ENCODE results near the gene LRP3.
"Not testable (repeated sequence)": the region's sequence is repeated elsewhere in the genome, so short reads cannot be mapped to it uniquely, and the experiment has no call there.

The LRP3 gene

DNA sequence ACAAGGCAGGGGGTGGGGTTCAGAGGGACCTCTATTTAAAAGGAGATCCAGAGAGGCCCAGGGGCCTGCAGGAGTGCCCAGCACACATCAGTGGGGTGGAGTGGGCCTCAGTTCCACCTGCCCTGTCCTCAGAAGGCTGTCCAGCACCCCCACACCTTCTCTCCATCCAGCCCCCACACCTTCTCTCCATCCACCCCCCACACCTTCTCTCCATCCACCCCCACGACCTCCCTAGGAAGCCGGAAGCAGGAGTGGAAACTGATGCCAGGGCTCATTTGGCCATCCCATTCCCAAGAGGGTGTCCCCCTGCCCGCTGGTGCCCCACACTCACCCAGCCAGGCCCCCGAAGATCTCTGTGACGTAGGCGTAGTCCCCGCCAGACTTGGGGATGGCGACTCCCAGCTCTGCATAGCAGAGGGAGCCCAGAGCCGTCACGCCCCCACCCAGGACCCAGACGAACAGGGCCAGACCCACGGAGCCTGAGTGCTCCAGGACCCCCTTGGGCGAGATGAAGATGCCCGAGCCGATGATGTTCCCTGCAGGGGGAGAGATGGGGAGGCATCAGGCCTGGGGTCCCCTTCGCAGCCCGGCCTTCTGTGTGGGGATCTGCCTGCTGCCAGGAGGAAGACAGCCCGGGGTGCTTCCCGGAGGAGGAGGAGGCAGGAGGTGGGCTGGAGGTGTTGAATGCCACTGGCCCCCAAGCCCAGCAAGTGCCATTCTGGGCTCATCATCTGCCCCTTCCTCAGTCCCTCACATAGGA lies 21.5 kb downstream of the LRP3 start:
- in situ Hi-C loops (cut with MboI; ENCODE audit: low sequenced_read_pairs) = no loop called here

DNA sequence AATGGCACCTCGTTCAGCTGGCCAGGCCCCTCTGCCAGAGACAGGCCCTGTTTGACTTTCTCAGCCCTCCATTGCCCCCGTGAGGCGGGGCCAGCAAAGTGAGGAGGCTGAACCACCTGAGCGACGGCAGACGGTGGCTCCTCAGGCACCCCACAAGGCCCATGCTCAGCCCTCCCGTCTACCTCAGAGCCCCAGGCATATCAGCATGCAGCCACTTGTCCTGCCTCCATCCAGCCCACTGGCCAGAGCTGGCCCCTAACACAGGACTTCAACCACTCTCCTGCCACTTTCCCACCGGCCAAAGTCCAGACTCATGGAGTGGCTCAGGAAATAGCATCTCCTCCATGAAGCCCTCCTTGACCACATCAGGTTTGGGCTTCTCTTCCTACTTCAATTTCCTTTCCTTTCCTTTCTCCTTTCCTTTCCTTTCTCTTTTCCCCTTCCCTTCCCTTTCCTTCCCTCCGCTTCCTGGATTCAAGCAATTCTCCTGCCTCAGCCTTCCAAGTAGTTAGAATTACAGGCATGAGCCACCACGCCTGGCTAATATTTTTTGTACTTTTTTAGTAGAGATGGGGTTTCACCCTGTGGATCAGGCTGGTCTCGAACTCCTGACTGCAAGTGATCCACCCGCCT lies 22.2 kb downstream of the LRP3 start:
- in situ Hi-C loops (cut with MboI; ENCODE audit: low sequenced_read_pairs) = no loop called here

DNA sequence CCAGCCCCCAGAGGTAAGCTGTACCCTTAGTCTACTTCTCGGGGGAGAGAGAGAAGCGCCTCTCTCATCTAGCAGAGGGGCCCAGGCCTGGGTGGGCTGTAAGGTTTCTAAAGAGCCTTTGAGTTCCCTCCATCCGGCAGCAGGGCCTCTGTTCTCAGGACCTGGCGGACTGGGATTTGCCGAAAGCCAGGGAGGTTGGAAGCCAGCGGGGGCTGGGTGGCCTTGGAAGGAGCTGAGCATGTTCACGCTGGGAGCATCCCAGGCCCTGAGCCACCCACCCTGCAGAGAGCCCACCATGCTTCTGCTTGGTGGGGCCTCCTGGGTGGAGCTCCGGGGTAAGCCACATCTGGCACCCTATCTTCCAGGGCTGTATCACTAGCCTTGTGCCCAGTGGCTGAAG lies 23.8 kb downstream of the LRP3 start:
- in situ Hi-C loops (cut with MboI; ENCODE audit: low sequenced_read_pairs) = no loop called here

DNA sequence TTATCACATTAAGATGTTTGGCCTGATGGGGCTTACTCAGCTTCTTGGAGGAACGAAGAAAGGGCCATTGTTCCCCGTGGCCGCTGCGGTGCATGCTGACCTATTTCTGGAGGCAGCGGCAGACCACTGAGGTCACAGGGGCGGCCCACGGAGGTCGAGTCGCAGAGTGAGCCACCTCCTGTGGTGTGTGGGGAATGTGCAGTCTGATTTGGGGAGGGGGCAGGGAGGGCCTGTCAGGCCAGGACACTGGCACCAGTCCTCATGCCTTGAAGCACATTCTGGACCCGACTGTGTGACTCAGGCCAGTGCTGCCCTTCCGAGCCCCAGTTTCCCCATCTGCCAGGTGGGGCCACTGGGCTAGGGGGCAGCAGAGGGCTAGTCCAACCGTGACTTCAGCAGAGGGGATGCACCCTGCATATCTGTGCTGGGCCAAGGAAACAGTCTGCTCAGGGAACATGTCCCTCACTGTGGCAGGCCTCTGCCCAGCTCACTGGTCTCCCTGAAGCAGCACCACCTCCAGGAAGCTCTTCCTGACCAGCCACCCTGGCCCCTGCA lies 25.2 kb downstream of the LRP3 start:
- in situ Hi-C loops (cut with MboI; ENCODE audit: low sequenced_read_pairs) = no loop called here

DNA sequence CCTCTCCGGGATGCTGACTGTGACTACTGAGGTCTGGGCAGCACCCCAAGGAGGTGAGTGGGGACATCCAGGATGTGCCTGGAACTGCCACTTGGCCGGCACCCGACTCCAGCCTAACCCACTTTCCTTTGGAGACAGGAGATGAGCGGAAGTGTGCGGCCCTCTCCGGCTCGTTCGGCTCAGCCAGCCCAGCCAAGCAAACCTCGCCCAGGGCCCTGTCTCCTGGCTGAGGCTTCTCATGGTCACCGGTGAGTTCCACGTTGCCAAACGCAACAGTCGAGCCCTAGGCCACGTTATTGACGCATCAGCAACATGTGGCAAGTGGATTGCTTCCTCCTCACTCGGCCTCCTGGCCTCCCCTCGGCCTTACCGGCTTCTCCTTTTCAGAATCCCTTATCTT lies 26.0 kb downstream of the LRP3 start:
- in situ Hi-C loops (cut with MboI; ENCODE audit: low sequenced_read_pairs) = no loop called here

DNA sequence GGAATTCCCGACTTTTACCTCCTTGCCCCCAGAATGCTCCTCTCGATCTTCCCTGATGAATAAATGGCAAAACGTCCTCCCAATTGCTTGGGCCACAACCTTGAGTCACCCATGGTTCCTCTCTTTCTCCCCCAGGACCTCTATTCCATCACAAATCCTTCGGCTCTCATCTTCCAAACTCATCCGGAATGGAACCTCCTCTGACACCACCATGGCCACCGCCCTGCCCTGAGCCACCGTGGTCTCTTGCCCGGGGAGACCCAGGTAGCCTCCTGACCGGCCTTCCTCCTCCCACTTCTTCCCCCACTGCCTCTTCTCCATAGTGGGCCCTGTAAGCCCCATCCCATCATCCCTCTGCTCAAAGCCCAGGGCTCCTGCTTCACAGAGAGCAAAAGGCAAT lies 26.6 kb downstream of the LRP3 start:
- in situ Hi-C loops (cut with MboI; ENCODE audit: low sequenced_read_pairs) = no loop called here

DNA sequence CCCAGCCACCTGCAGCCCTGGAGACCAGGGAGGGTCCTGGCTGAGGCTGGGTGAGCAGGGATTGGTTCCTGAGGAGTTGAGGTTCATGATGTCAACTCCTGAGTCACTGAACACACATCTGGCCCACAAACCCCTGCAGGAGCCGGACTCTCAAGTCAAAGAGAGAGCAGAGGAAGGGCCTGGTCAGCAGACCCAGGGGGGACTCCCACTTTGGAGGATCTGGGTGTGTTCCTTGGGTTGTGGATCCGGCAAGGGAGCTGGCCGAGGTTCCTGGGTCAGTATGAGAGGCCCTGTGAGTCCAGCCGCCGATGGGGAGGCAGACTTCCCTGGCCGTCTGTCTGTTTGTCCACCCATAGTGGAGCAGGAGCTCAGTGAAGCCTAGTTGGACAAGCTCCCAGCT lies 27.5 kb downstream of the LRP3 start:
- in situ Hi-C loops (cut with MboI; ENCODE audit: low sequenced_read_pairs) = no loop called here

DNA sequence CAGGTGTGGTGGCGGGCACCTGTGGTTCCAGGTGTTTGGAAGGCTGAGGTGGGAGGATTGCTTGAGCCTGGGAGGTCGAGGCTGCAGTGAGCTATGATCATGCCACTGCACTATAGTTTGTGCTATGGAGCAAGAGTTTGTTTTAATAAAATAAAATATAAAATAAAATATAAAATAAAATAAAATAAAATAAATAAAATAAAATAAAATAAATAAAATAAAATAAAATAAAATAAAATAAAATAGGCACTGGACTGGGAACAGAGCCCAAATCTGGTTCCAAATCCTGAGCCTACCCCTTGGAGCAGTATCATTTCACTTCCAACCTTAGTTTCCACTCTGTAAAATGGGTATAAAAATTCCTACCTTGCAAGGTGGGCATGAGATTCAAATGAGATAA lies 28.1 kb downstream of the LRP3 start:
- in situ Hi-C loops (cut with MboI; ENCODE audit: low sequenced_read_pairs) = not testable (repeated sequence)

DNA sequence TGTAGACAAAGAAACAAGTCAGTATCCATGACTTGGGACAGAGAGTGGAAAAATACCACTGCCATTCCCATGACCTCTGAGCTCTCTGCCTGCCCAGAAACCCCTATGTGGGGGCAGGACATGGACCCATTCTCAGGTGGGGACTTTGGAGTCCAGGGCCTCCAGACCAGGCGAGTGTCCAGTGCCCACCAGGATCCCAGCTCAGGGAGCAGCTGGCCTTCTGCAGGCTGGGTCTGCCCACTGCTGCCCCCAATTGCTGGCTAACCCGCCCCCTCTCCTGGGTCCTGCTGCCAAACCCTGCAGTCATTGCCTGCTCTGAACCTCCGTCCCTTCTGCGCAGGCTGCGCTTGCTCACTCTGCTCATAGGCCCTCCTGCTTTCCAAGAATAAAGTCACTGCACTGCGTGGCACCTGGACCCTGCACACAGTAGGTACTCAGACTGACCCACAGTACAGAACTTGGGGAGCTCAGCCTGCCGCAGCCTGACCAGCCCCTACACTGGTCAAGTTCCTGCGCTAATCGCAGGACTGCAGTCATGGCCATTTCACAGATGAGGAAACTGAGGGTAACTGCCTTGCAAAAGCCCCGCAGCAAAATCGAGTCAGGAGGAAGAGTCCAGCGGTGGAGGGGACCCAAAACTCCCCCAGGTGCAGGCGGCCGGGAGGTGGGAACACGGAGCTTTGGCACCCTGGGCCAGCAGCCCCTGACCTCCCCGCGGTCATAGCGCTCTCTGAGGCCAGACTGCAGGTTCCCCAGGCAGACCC lies 30.7 kb downstream of the LRP3 start:
- in situ Hi-C loops (cut with MboI; ENCODE audit: low sequenced_read_pairs) = loop anchor here (25.0 kb wide), 1 partner anchor 537 kb away; no protein-coding TSS in a partner anchor

DNA sequence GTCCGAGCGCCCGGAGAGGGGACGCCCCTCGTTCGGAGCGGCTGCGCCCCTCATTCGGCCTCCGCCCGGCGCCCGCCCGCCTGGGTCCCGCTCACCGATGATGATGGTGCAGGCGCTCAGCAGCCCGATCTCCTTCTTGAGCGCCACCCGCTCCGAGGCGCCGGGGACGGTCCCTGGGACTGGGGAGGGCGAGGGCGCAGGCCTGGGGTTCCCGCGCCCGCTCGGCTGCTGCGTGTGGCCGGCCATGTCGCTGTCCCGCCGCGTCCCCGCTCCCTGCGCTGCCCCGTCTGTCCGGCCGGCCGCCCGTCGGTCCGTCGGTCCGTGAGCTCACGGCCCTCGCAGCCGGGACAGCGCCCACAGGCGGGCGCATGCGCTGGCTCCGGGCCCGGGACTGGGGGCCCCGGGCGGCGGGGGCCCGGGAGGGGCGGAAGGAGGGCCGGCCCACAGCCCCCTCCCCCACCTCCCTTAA lies 31.4 kb downstream of the LRP3 start, which contains the start of gene SLC7A10:
TSS of gene SLC7A10 (minus strand) at position 393 of the 469 bp plus-strand sequence. CDS start at position 246, 147 bp downstream.
- in situ Hi-C loops (cut with MboI; ENCODE audit: low sequenced_read_pairs) = loop anchor here (25.0 kb wide), 1 partner anchor 537 kb away; no protein-coding TSS in a partner anchor

DNA sequence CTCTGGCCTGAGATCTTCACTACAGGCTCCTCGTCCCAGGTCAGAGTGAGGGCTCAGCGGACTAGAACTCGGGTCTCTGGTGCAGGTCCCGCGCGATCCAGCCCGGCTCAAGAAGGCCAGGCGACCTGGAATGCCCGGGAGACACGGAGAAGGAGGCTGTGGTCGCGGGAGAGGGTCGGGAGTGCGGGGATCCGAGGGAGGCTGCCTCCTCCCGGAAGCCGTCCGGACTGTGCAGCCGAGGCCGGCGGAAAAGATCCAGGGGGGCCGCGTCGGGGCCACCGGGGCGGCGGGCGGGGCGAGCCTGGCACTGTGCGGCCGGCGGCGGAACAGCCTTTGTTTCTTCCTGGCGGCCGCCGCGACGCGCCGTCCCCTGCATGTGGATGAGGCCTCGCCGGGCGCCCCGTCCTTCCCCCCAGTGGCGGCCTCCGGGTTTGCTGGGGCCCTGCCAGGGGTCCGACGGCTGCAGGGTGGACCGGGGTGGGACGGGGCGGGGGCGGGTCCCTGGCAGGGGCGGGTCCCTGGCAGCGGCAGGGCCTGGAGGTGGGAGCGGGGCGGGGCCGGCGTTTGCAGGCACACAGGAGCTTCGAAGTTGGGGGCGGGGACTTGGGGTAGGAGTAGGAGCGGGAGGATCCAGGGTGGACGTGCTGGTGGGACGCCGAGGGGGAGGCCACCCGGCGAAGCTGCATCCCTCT lies 32.6 kb downstream of the LRP3 start:
- in situ Hi-C loops (cut with MboI; ENCODE audit: low sequenced_read_pairs) = loop anchor here (25.0 kb wide), 1 partner anchor 536 kb away; no protein-coding TSS in a partner anchor

DNA sequence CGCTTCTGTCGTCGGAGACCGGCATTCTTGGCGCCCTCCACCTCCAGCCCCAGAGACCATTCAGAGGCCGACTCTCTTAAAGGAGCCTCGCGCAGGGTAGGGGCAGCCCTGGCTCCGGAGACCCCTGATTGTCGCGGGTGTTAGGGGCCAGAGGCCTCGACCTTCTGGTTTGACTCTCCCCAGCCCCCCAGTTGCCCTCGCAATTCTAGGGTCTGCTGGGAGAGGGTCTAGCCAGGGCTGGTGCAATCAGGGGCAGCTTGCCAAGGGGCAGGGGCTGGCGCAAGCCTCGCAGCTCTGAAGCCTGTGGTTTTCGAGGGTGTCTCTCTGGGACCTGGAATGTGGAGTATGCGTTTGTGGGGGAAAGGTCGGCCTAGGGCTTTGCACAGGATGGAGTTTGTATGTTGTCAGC lies 33.1 kb downstream of the LRP3 start:
- in situ Hi-C loops (cut with MboI; ENCODE audit: low sequenced_read_pairs) = loop anchor here (25.0 kb wide), 1 partner anchor 535 kb away; no protein-coding TSS in a partner anchor

DNA sequence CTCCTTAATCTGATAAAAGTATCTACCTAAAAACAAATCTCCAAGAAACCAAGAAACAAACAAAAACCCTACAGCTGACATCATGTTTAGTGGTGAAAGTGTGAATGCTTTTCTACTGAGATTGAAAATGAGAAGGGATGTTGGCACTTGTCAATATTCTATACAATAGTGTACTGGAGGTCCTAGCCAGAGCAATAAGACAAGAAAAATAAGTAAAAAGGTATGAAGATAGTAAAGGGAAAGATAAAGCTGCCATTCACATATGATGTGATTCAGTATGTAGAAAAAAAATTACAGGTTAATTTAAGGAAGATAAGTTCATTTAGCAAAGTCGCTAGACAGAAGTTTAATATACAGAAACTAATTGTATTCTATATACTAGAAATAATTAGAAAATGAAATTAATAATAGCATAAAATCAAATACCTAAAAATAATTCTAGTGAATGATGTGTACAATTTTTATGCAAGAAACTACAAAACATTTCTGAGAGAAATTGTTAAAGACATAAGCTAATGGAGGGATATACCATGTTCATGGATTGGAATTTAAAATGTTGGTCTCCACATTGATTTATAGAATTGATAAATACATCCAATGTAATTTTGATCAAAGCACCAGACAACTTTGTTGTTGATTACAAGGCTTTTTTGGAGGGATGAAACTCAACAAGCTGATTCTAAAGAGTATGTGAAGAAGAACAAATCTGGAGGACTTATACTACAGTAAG lies 33.9 kb downstream of the LRP3 start:
- in situ Hi-C loops (cut with MboI; ENCODE audit: low sequenced_read_pairs) = loop anchor here (25.0 kb wide), 1 partner anchor 534 kb away; no protein-coding TSS in a partner anchor

DNA sequence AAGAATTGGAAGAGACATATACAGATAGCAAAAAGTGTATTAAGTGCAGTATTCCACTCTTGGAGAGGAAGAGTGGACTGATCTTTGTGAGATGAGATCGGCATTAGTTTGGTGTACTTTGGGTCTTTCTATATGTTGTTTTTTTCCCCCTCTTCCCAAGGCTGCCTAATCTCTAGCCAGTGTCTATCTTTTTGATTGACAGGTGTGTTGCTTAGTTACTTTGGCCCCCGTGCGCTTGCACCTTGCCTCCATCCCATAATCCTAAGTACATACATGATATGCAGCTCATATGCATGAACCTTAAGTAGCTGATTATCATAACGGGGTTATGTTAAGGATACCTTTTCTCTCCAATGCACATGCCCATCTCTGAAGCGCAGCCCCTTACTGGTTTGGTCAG lies 35.8 kb downstream of the LRP3 start:
- in situ Hi-C loops (cut with MboI; ENCODE audit: low sequenced_read_pairs) = loop anchor here (25.0 kb wide), 1 partner anchor 532 kb away; no protein-coding TSS in a partner anchor

DNA sequence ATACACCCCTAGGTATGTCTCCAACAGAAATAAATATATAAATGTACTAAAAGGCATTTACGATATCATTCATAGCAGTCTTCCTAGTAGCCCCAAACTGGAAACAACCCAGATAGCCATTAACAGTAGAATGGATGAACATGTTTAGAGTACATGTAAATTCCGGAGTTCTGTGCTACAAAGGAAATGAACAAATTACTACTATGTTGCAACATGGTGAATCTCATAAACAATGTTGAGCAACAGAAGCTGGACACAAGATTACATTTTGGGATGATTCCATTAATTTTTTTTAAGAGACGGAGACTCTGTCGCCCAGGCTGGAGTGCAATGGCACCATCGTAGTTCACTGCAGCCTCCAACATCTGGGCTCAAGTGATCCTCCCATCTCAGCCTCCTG lies 37.4 kb downstream of the LRP3 start:
- in situ Hi-C loops (cut with MboI; ENCODE audit: low sequenced_read_pairs) = loop anchor here (25.0 kb wide), 1 partner anchor 531 kb away; no protein-coding TSS in a partner anchor

DNA sequence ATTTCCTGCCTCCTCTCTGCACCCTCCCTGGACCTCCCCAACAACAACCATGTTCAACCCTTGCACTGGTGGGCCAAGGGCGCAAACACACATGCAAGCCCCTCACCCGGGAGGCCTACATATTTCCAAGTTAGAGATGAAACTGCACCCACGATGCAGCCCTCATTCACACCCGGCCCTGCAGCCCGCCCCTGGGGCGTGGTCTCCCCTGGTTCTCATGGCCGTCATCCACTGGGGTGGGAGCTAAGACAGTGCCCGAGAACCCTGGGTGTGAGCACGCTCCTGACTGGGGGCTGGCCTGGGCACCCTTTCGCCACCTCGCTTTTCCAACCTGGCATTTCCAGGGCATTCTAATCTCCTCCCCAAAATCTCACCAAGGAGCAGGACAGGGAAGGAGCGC lies 38.5 kb downstream of the LRP3 start:
- in situ Hi-C loops (cut with MboI; ENCODE audit: low sequenced_read_pairs) = loop anchor here (25.0 kb wide), 1 partner anchor 530 kb away; no protein-coding TSS in a partner anchor

DNA sequence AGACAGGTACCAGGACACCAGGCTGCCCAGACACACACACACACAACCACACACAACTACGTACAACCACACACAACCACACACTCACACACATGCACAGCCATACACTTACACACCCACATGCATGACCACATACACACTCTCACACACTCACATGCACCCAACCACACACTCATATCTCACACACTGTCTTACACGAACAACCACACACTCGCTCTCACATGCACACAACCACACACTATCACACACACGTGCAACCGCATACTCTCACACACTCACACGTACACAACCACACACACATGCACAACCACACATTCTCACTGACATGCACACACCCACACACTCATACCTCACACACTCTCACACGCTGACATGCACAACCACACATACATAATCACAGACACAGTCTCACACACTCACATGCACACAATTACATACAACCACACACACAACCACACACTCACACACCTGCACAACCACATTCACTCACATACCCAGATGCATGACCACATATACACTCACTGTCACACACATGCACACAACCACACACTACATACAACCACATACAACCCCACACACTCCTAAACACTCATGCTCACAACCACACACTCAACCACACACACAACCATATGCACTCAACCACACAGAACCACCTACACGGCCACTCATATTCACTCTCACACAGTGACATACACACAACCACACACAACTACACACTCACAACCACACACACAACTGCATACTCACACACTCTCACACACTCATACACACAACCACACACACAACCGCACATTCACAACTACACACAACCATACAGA lies 39.1 kb downstream of the LRP3 start:
- in situ Hi-C loops (cut with MboI; ENCODE audit: low sequenced_read_pairs) = loop anchor here (25.0 kb wide), 1 partner anchor 529 kb away; no protein-coding TSS in a partner anchor

DNA sequence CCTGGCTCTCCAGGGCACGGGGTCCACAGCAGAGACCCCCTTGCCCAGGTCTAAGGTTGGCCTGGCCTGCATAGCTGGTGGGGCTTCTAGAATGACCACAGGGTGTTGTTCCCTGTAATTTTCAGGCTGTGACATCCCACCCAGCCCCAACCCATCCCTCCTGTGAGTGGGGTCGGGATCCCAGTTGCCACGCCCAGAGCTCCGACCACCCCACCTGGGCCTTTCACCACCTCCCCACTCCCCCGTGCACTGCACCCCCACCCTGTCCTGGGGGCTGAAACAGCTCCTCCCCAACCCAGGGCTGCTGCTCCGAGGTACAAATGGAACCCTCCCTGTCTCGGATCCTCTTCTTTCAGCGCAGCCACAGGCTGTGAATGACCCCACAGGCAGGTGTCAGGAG lies 40.0 kb downstream of the LRP3 start:
- in situ Hi-C loops (cut with MboI; ENCODE audit: low sequenced_read_pairs) = loop anchor here (25.0 kb wide), 1 partner anchor 528 kb away; no protein-coding TSS in a partner anchor
